GM13976 (cell line): ENCODE data around the gene AQP2.

Experiments
- DNase-seq: peaks from one replicate; pipeline ENCODE4 v3.0.0; 2012; ENCODE audit warnings: low spot score
- in situ Hi-C: fragments of 300-500 bp; cut with MboI; formaldehyde crosslinking; loops from one replicate; pipeline ENCODE4 v1.12.0; 2022; ENCODE audit warnings: low sequenced_read_pairs, mixed read lengths, inconsistent platforms; ENCODE audit not compliant: unreplicated experiment
- TF ChIP-seq, protein P1 (sequence below): IDR thresholded peaks from 2 replicates; pipeline ENCODE4 v1.5.1; 2012; ENCODE audit warnings: borderline replicate concordance, mild to moderate bottlenecking; ENCODE audit not compliant: insufficient read depth; ENCODE audit errors: extremely low read depth, missing control alignments, control extremely low read depth

Gene AQP2

DNA sequence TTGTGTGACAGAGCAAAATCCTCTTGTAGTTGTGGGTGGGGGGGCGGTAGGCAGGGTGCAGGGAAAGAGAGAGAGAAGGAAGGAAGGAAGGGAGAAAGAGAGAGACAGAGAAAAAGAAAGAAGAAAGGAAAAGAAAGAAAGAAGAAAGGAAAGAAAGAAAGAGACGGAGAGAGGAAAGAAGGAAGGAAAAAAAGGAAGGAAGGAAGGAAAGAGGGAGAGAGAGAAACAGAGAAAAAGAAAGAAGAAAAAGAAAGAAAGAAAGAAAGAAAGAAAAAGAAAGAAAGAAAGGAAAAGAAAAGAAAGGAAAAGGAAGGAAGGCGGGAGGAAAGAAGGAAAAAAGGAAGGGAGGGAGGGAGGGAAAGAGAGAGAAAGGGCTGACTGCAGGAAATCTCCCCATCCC, 29.2 kb upstream of the AQP2 start:
- in situ Hi-C loops: no loop called here
- DNase-seq: no peak

DNA sequence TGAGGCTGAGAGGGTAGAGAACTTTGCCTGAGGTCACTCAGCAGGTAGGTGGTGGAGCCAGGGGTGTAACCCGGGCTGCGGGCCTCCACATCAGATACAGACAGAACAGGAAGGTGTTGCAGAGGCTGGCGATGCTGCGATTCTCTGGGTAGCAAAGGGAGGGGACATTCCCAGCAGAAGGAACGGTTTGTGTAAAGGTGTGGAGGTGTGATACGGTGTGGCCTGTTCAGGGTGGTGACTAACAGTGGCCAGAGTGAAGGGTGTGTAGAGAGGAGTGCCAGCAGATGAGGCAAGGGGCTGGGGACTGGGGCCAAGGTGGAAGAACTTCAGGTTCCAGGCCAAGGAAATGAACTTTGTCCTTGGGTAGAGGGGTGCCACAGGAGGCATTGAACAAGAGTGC, 28.6 kb upstream of the AQP2 start:
- in situ Hi-C loops: no loop called here
- TF ChIP-seq, protein P1, sequence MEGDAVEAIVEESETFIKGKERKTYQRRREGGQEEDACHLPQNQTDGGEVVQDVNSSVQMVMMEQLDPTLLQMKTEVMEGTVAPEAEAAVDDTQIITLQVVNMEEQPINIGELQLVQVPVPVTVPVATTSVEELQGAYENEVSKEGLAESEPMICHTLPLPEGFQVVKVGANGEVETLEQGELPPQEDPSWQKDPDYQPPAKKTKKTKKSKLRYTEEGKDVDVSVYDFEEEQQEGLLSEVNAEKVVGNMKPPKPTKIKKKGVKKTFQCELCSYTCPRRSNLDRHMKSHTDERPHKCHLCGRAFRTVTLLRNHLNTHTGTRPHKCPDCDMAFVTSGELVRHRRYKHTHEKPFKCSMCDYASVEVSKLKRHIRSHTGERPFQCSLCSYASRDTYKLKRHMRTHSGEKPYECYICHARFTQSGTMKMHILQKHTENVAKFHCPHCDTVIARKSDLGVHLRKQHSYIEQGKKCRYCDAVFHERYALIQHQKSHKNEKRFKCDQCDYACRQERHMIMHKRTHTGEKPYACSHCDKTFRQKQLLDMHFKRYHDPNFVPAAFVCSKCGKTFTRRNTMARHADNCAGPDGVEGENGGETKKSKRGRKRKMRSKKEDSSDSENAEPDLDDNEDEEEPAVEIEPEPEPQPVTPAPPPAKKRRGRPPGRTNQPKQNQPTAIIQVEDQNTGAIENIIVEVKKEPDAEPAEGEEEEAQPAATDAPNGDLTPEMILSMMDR: no peak
- no peak for DNase-seq

More for the DNA sequence above, 29.2 kb upstream of the AQP2 start:
- TF ChIP-seq, protein P1: no peak

GRCh38 chr12:49922349-49923034, 28.0 kb upstream of the AQP2 start:
- TF ChIP-seq, protein P1: no peak
- DNase-seq: no peak
- in situ Hi-C loops: no loop called here

DNA sequence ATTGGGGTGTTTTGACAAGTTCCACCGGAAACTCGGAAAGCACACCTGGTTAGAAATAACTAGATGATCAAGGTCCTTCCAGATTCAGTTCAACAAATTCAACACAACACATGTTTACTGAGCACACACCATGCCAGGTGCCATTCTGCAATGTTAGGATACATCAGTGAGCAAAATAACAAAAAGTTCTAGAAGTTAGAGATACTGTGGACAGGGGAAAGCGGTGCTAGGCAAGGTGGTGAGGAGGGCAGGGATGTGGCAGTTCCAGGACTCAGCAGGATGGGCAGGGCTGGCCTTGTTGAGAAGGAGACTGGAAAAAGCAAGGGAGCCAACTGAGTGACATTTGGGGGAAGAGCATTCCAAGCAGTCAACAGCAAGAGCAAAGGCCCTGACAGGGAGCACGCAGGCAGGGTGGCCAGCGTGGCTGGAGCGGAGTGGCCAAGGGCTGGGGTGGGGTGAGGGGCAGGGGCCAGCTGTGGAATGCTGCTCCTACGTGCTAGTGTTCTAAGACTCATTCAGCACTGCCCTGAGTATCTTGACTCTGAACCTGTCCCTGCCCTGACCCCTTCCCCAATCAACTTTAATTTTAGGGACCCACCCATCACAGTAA, 27.4 kb upstream of the AQP2 start:
- TF ChIP-seq, protein P1: no peak
- in situ Hi-C loops: no loop called here
- no peak for DNase-seq

DNA sequence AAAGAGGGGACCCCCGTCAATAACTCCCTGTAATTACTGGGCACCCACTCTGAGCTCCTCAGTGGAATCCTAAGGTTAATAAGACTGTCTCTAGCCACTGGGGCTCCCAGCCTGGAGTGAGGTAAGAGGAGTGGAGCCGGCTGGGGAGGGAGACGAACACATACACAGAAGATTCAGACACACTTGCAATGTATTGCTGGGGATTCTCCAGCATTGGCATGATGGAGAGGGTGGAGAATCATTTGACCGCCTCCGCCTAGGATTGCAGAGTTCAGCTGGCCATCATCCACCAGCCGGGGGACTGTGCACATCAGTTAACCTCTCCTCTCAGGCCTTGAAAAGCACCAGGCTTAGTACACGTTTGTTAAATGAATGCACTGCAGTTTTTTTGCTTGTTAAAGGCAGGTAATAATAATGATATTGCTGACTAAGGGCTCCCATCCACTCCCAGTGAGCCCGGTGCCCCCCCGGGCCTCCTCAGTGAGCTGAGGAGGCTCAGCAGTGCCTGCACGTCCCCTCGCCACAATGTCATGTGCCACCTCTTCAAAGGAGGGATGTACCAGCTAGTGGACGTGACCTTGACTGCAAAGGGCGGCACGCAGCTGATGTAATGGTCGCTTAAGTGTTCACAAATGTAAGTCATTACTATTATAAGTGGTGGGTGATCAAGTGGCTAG, 26.5 kb upstream of the AQP2 start:
- DNase-seq: no peak
- in situ Hi-C loops: no loop called here
- TF ChIP-seq, protein P1: no peak

DNA sequence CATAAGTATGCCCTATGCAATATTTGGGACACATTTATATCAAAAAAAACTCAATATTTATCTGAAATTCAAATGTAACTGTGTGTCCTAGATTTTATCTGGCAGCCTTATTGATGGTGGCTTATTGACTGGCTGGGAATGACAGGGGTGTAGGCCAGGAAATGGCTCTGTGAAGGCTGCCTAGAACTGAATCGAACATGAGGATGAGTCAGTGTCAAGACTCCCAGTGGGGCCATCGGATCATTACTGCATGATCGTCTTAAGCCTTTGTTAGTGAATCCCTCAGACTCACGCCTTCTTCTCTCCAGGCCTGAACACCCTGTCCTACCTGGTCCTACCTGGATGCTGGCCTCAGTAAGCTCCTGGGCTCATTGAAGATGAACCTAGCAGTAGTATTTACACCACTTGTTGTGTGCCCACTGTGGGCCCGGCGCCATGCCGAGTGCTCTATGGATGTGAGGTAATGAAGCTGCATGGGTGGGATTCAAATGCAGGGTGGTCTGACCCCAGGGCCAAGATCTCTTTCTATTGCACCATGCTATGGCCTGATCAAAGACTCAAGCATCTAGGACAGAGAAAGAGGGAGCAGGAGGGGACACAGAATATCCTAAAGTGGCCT, 25.8 kb upstream of the AQP2 start:
- TF ChIP-seq, protein P1: no peak
- no peak for DNase-seq
- in situ Hi-C loops: no loop called here
